AML-193 (cell line): ENCODE data around the gene KIR3DL3.
"Not testable (repeated sequence)": the region's sequence is repeated elsewhere in the genome, so short reads cannot be mapped to it uniquely, and the experiment has no call there.

Source experiments
- DNase-seq, 2 experiments: peaks; one replicate each; lab custom pipeline; 2025; lab: John Stamatoyannopoulos, UW

The KIR3DL3 gene

DNA sequence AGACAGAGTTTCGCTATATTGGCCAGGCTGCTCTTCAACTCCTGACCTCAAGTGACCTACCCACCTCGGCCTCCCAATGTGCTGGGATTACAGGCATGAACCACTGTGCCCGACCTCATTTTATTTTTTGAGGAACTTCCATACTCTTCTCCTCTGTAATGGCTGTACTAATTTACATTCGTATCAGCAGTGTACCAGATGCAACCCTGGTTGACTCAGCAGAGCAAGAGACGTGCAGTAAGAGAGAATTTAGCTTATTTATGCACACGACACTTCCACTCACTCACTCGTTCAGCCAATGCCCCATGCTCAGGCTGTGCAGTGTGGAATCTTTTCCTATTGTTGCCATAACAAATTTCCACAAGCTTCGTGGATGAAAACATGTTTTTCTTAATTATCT, 6.9 kb downstream of the KIR3DL3 start:
- no peak for DNase-seq

DNA sequence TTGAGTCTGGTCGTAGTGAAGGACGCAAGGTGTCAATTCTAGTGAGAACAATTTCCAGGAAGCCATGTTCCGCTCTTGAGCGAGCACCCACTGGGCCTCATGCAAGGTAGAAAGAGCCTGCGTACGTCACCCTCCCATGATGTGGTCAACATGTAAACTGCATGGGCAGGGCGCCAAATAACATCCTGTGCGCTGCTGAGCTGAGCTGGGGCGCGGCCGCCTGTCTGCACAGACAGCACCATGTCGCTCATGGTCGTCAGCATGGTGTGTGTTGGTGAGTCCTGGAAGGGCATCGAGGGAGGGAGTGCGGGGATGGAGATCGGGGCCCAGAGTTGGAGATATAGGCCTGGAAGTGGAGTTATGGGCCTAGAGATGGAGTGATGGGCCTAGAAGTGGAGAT, 14.1 kb downstream of the KIR3DL3 start, which contains the start of gene KIR2DL3:
TSS of gene KIR2DL3 (plus strand) at position 208 of the 400 bp plus-strand sequence. CDS start at position 241, 33 bp downstream.
- not testable (repeated sequence) for DNase-seq

DNA sequence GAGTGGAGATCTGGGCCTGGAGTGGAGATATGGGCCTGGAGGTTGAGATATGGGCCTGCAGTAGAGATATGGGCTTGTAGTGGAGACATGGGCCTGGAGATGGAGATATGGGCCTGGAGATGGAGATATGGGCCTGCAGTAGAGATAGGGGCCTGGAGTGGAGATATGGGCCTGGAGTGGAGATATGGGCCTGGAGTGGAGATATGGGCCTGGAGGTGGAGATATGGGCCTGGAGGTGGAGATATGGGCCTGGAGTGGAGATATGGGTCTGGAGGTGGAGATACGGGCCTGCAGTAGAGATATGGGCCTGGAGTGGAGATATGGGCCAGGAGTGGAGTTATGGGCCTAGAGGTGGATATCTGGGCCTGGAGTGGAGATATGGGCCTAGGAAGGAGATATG, 14.5 kb downstream of the KIR3DL3 start:
- no peak for DNase-seq

DNA sequence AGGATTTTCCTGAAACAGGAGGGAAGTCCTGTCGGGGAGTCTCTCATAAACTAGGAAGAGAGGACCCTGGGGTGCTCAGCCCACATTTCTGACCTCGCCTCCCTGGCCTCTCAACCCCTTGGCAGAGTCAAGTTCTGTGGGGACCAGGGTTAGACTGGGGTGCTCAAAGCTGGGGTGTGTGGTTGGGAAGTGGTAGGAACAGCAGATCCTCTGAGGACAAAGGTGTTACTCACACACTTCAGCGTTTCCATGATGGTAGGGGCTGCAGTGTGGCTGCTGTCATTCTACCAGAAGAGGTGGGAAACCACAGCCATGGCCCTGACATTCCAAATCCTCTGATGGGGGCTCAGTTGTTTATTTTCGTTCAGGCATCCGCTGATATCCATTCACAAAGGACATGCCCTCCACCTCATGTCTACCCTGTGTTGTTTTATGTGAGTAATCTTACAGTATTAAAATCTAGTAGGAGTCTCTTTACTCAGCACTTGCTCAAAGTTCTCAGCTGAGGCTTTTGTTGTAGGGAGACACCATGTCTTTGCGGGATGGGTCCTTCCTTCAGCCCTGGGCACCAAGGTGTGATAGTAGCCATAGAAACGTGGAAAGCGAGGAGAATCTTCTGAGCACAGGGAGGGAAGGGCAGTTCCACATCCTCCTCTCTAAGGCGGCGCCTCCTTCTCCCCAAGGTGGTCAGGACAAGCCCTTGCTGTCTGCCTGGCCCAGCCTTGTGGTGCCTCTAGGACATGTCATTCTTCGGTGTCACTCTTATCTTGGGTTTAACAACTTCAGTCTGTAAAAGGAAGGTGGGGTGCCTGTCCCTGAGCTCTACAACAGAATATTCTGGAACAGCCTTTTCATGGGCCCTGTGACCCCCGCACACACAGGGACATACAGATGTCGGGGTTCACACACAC, 15.6 kb downstream of the KIR3DL3 start:
- DNase-seq: no peak

- DNase-seq: not testable (repeated sequence)
Observed at GRCh38 chr19:54741950-54742349, 17.7 kb downstream of the KIR3DL3 start.

- not testable (repeated sequence) for DNase-seq
Observed at GRCh38 chr19:54744080-54744479, 19.8 kb downstream of the KIR3DL3 start.

DNA sequence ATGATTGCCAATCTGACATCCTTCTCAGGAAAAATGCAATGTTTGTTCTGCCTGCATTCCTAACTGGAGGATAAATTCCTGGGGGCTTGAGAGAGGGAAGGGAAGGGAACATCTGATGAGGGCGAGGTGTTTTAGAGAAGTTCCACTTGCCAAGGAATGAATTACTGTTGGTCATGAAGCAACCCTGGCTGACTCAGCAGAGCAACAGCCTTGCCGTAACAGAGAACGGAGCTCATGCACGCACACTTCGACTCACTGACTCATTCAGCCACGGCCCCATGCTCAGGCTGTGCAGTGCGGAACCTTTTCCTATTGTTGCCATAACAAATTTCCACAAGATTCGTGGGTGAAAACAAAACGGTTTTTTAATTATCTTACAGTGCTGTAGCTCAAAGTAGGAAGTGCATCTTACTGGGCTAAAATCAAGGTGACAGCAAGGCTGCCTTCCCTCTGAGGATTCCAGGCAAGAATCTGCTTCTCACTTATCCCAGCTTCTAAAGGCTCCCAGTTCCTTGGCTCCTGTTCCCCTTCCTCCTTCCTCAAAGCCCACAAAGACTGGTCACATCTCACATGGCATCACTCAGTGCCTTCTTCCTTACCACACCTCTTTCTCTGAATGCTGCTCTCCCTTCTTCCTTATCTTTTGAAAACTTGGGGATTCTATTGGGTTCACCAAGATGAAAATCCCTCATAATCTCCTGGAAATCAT, 23.5 kb downstream of the KIR3DL3 start:
- DNase-seq: peak; percentile 88 to 89

DNA sequence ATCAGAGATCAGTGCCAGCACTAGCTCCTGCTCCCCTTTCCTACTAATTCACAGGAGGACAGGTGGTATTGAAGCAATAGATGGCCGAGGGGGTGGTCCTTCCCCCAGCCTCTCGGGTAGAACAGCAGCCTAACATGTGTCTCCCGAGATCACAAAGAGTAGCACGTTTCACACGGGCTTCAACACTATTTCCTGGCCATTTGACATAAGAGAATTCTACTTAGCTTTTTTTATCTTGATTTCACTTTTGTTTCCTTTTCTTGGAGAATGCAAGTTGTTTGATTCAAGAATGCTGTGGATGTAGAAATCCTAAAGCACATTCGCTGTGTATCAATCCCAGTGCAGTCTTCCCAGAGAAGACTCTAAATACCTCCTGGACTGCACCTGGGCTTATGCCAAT, 26.0 kb downstream of the KIR3DL3 start:
- not testable (repeated sequence) for DNase-seq

GRCh38 chr19:54756204-54757110, 32.2 kb downstream of the KIR3DL3 start:
- not testable (repeated sequence) for DNase-seq

DNA sequence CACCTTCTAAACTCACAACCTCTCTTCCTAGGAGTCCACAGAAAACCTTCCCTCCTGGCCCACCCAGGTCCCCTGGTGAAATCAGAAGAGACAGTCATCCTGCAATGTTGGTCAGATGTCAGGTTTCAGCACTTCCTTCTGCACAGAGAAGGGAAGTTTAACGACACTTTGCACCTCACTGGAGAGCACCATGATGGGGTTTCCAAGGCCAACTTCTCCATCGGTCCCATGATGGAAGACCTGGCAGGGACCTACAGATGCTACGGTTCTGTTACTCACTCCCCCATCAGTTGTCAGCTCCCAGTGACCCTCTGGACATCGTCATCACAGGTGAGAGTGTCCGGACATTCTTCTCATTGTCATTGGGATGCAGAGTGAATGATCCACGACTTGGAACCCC, 34.3 kb downstream of the KIR3DL3 start:
- not testable (repeated sequence) for DNase-seq

DNA sequence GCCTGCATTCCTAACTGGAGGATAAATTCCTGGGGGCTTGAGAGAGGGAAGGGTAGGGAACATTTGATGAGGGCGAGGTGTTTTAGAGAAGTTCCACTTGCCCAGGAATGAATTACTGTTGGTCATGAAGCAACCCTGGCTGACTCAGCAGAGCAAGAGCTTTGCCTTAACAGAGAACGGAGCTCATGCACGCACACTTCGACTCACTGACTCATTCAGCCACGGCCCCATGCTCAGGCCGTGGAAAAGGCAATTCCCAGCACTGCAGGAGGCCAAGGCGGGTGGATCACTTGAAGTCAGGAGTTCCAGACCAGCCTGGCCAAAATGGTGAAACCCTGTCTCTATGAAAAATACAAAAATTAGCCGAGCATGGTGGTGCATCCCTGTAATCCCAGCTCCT, 40.0 kb downstream of the KIR3DL3 start:
- DNase-seq: peak; percentile 80 to 83

DNA sequence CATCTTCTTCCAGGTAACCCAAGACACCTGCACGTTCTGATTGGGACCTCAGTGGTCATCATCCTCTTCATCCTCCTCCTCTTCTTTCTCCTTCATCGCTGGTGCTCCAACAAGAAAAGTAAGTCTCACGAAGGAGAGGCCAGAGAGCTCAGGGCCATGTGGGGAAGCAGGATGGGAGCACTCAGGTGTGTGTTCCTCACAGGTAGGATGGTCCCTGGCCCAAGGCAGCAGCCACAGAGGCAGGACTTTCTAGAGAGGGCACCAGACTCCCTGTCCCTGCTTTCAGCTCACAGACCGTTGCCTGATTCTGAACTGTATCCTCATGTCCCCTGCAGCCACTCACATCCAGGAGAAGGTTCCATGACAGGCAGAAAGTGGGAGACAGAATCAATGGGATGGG, 42.2 kb downstream of the KIR3DL3 start:
- DNase-seq: not testable (repeated sequence)

- DNase-seq: not testable (repeated sequence)
Observed at GRCh38 chr19:54769646-54770045, 45.4 kb downstream of the KIR3DL3 start, which contains the start of gene KIR2DL1. KIR2DL1 (plus strand) TSS chr19:54769793; CDS start chr19:54769851, 58 bp downstream.

GRCh38 chr19:54770511-54770910, 46.3 kb downstream of the KIR3DL3 start:
- not testable (repeated sequence) for DNase-seq

GRCh38 chr19:54771018-54771960, 47.0 kb downstream of the KIR3DL3 start:
- not testable (repeated sequence) for DNase-seq

- not testable (repeated sequence) for DNase-seq
Observed at GRCh38 chr19:54772666-54773065, 48.4 kb downstream of the KIR3DL3 start.

DNA sequence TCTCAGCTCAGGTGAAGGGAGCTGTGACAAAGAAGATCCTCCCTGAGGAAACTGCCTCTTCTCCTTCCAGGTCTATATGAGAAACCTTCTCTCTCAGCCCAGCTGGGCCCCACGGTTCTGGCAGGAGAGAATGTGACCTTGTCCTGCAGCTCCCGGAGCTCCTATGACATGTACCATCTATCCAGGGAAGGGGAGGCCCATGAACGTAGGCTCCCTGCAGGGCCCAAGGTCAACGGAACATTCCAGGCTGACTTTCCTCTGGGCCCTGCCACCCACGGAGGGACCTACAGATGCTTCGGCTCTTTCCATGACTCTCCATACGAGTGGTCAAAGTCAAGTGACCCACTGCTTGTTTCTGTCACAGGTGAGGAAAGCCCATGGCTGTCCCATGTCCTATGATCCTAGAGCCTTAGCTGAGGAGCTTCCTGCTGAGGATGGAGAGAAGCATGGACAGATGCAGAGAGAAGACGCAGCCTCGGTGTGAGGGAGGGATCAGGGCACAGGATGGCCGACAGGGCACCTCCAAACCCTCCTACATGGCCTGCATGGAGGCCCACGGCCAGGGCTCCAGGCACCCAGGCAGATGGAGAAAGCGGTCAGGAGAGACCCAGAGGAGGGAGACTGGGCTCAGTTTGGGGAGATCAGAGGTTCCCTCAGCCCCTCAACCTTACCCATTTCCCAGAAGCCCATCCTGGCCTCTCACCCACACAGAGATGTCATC, 51.0 kb downstream of the KIR3DL3 start:
- DNase-seq: not testable (repeated sequence)

DNA sequence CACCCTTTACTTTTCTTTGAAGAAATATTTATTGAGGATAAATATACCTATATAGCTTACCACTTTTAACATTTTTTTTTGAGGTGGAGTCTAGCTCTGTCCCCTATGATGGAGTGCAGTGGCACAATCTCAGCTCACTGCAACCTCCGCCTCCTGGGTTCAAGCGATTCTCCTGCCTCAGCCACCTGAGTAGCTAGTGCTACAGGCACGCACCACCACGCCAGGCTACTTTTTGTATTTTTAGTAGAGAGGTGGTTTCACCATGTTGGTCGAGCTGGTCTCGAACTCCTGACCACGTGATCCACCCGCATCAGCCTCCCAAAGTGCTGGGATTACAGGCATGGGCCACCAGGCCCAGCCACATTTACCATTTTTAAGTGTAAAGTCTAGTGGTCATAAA, 51.6 kb downstream of the KIR3DL3 start:
- DNase-seq: not testable (repeated sequence)

DNA sequence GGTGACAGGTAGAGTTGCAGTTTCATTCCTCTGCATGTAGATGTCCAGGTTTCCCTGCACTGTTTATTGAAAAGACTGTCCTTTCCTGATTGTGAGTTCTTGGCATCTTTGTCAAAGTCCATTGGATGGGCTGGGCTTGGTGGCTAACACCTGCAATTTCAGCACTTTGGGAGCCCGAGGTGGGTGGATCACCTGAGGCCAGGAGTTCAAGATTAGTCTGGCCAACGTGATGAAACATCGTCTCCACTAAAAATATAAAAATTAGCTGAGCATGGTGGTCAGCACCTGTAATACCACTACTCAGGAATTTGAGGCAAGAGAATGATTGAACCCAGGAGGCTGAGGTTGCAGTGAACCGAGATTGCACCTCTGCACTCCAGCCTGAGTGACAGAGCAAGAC, 53.6 kb downstream of the KIR3DL3 start:
- DNase-seq: not testable (repeated sequence)

DNA sequence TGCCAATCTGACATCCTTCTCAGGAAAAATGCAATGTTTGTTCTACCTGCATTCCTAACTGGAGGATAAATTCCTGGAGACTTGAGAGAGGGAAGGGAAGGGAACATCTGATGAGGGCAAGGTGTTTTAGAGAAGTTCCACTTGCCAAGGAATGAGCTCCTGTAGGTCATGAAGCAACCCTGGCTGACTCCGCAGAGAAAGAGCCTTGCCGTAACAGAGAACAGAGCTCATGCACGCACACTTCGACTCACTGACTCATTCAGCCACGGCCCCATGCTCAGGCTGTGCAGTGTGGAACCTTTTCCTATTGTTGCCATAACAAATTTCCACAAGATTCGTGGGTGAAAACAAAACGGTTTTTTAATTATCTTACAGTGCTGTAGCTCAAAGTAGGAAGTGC, 54.7 kb downstream of the KIR3DL3 start:
- DNase-seq: peak; percentile 43 to 51
